Measurements from ENCODE around the gene ARL16.

DNA sequence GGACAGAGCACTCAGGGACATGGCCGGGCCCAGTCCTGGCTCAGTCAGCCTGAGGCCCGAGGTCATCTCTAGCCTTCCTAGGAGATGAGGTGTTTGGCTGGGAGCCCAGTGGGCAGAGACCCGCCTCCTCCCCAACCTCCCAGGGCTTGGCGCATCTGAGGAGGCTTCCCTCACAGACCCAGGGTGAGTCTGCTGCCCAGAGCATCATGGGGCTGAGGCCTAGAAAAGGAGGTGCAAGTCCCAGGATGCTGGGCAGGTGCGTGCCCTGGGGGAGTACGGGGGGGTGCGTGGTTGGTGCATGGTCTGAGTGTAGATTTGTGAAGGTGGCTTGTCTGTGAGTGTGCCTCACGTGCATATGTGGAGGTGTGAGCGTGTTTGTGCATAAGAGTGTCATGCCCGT, 31.9 kb downstream of the ARL16 start:
- no peak for TF ChIP-seq REST (IDR thresholded peaks at IDR 0.05; ENCODE audit: insufficient read depth in 1 of 2, low read depth in 2 of 2, low read length in 2 of 2)
- TF ChIP-seq POLR2AphosphoS5 (IDR thresholded peaks at IDR 0.05; ENCODE audit: low read depth, low read length): no peak
- TF ChIP-seq TAF1 (IDR thresholded peaks at IDR 0.05; ENCODE audit: borderline replicate concordance, insufficient read depth, low read length): no peak
- TF ChIP-seq SIN3A (IDR thresholded peaks at IDR 0.05; ENCODE audit: borderline replicate concordance, insufficient read depth, low read length): no peak
- no peak for TF ChIP-seq FOXP2 (optimal IDR thresholded peaks at IDR 0.05; ENCODE audit: borderline replicate concordance, extremely low read depth, extremely low read length, insufficient read depth)
